Measurements from ENCODE around the gene PLA2G6. TPM values are rescaled to one million over a fixed set of nuclear protein-coding genes. Genes with fewer than 3 reads are reported as not detected.

Gene PLA2G6
- total and polyA plus RNA-seq, 2 of the 13 experiments (the other 11 are each of a cell fraction or from before 2014, with no cell fraction given) = 4.8 to 11.5 TPM

GRCh38 chr22:38177926-38178604, 3.6 kb downstream of the PLA2G6 start (continued):
- no peak for TF ChIP-seq HMGXB4 (CRISPR knock-in tag; IDR thresholded peaks at IDR 0.05; ENCODE audit: borderline replicate concordance in 1 of 2, low read depth in 1 of 2)
- peak; percentile 48; the same call in 1 of the 2 replicates for TF ChIP-seq BCL3 (CRISPR knock-in tag; IDR thresholded peaks at IDR 0.05)
- peak; percentile 39; the same call in 1 of the 2 replicates for TF ChIP-seq CREB1 (IDR thresholded peaks at IDR 0.05)
- peak; percentile 72; the same call in 1 of the 2 replicates for TF ChIP-seq CREB1 (CRISPR knock-in tag; IDR thresholded peaks at IDR 0.05)
- TF ChIP-seq CREM (IDR thresholded peaks at IDR 0.05) = peak; percentile 62; the same call in 1 of the 2 replicates
- TF ChIP-seq CREM (CRISPR knock-in tag; IDR thresholded peaks at IDR 0.05) = no peak
- TF ChIP-seq NFE2L2 (IDR thresholded peaks at IDR 0.05; ENCODE audit: low read length) = no peak
- TF ChIP-seq ZNF589 (CRISPR knock-in tag; conservative IDR thresholded peaks at IDR 0.05) = no peak
- TF ChIP-seq EED (CRISPR knock-in tag; IDR thresholded peaks at IDR 0.05) = no peak; the same call in 1 of the 2 replicates
- TF ChIP-seq CEBPG (CRISPR knock-in tag; IDR thresholded peaks at IDR 0.05) = peak; percentile 34
- no peak for TF ChIP-seq ZBTB49 (CRISPR knock-in tag; IDR thresholded peaks at IDR 0.05; ENCODE audit: borderline replicate concordance)
- peak; percentile 80 for TF ChIP-seq MEIS2 (CRISPR knock-in tag; IDR thresholded peaks at IDR 0.05)
- TF ChIP-seq MXD4 (CRISPR knock-in tag; IDR thresholded peaks at IDR 0.05) = no peak
- no peak for TF ChIP-seq ZBTB2 (CRISPR knock-in tag; IDR thresholded peaks at IDR 0.05; ENCODE audit: low read depth)
- TF ChIP-seq ZNF281 (CRISPR knock-in tag; IDR thresholded peaks at IDR 0.05; ENCODE audit: borderline replicate concordance) = peak; percentile 40; the same call in 1 of the 2 replicates
- TF ChIP-seq POGK (CRISPR knock-in tag; conservative IDR thresholded peaks at IDR 0.05) = peak; percentile 64; the same call in 1 of the 2 replicates
- TF ChIP-seq NFIC (IDR thresholded peaks at IDR 0.05; ENCODE audit: low read length) = no peak
- TF ChIP-seq MTF2 (CRISPR knock-in tag; IDR thresholded peaks at IDR 0.05; ENCODE audit: borderline replicate concordance) = no peak
